IMR-90 (cell line): ENCODE measurements around the gene PUM2. TPM values are rescaled to one million over a fixed set of nuclear protein-coding genes. Genes with fewer than 3 reads are reported as not detected.
A peak's percentile ranks its signal among the peaks of the same experiment; 100 is the strongest.

Source experiments
- ATAC-seq: fragments of 200-7000 bp; cut with Tn5 transposase; 2 replicates; pipeline ENCODE4 v1.9.1; 2020; ENCODE audit warnings: low read depth, mild to moderate bottlenecking, moderate library complexity
- BruUV-seq: library from RNA; stranded (reverse); fragments of 400-500 nt; replicated peaks from 2 replicates; lab custom pipeline; 2021; lab: Mats Ljungman, UMichigan
- CTCF ChIA-PET: fragments of 300-600 bp; formaldehyde crosslinking; extraction: SDS; loops from one replicate; lab custom pipeline; 2021; ENCODE audit warnings: antibody characterized with exemption; lab: Yijun Ruan, JAX
- POLR2A ChIA-PET: fragments of 300-600 bp; sonication (Branson Sonifier 250); formaldehyde crosslinking; loops from one replicate; lab custom pipeline; 2022; ENCODE audit warnings: antibody characterized with exemption; ENCODE audit not compliant: unreplicated experiment; lab: Charles Lee
- DNase-seq: peaks from one replicate; pipeline ENCODE4 v3.0.0; 2013
- H2AFZ ChIP-seq: replicated peaks from 2 replicates; pipeline ENCODE3; 2013; ENCODE audit warnings: low read length, mild to moderate bottlenecking; ENCODE audit not compliant: poor library complexity
- H2AK5ac ChIP-seq: 2 replicates; pipeline ENCODE4 v1.6.1; 2013; ENCODE audit warnings: low read depth, low read length, inconsistent platforms
- H2AK9ac ChIP-seq: replicated peaks from 2 replicates; pipeline ENCODE3; 2013; ENCODE audit warnings: mild to moderate bottlenecking, low read depth, low read length, moderate library complexity; ENCODE audit not compliant: poor library complexity
- H2BK120ac ChIP-seq: 2 replicates; pipeline ENCODE4 v1.6.1; 2013; ENCODE audit warnings: low read depth, low read length, inconsistent platforms
- H2BK15ac ChIP-seq: 3 replicates; pipeline ENCODE4 v1.6.1; 2013; ENCODE audit warnings: low read depth, low read length, inconsistent platforms
- H2BK20ac ChIP-seq: 2 replicates; pipeline ENCODE4 v1.6.1; 2013; ENCODE audit warnings: low read depth, mild to moderate bottlenecking, inconsistent platforms, low read length, moderate library complexity
- H2BK5ac ChIP-seq: 2 replicates; pipeline ENCODE4 v1.6.1; 2013; ENCODE audit warnings: mild to moderate bottlenecking, low read depth, low read length, inconsistent platforms; ENCODE audit not compliant: poor library complexity, severe bottlenecking
- H3K14ac ChIP-seq: replicated peaks from 2 replicates; pipeline ENCODE4 v1.6.1; 2013; ENCODE audit warnings: low read depth, low read length, inconsistent platforms
- H3K18ac ChIP-seq: 2 replicates; pipeline ENCODE4 v1.6.1; 2013; ENCODE audit warnings: low read depth, low read length, control low read depth
- H3K23ac ChIP-seq: 2 replicates; pipeline ENCODE4 v1.6.1; 2013; ENCODE audit warnings: low read depth, low read length, inconsistent platforms
- H3K27ac ChIP-seq: 2 replicates; pipeline ENCODE4 v1.5.1; 2013; ENCODE audit warnings: mild to moderate bottlenecking, control low read depth, low read length; ENCODE audit not compliant: insufficient read depth
- H3K27me3 ChIP-seq: 2 replicates; pipeline ENCODE4 v1.6.1; 2013; ENCODE audit warnings: low read length; ENCODE audit not compliant: control insufficient read depth, insufficient read depth
- H3K36me3 ChIP-seq: 2 replicates; pipeline ENCODE4 v1.6.1; 2013; ENCODE audit warnings: low read length, mixed read lengths; ENCODE audit not compliant: control insufficient read depth, insufficient read depth
- H3K4ac ChIP-seq: 2 replicates; pipeline ENCODE4 v1.6.1; 2013; ENCODE audit warnings: low read depth, low read length, inconsistent platforms
- H3K4me1 ChIP-seq: 2 replicates; pipeline ENCODE4 v1.6.1; 2013; ENCODE audit warnings: low read length, mixed read lengths; ENCODE audit not compliant: control insufficient read depth, insufficient read depth
- H3K4me2 ChIP-seq: 2 replicates; pipeline ENCODE4 v1.6.1; 2013; ENCODE audit warnings: low read depth, mild to moderate bottlenecking, control low read depth, low read length, moderate library complexity
- H3K4me3 ChIP-seq: 2 replicates; pipeline ENCODE4 v1.5.1; 2013; ENCODE audit warnings: low read depth, mild to moderate bottlenecking, control low read depth, low read length, moderate library complexity; ENCODE audit not compliant: insufficient read depth
- H3K56ac ChIP-seq: 2 replicates; pipeline ENCODE4 v1.6.1; 2013; ENCODE audit warnings: low read length, inconsistent platforms; ENCODE audit not compliant: insufficient read depth; ENCODE audit errors: extremely low read depth
- H3K79me1 ChIP-seq, 2 experiments: 2 replicates each; pipeline ENCODE4 v1.6.1; 2013; ENCODE audit warnings: low read length in 2 of 2, inconsistent platforms in 1 of 2, low read depth in 1 of 2
- H3K9ac ChIP-seq: 2 replicates; pipeline ENCODE4 v1.6.1; 2013; ENCODE audit warnings: low read depth, low read length, control low read depth
- H3K9me1 ChIP-seq: 2 replicates; pipeline ENCODE4 v1.6.1; 2013; ENCODE audit warnings: low read length, inconsistent platforms; ENCODE audit not compliant: insufficient read depth
- H3K9me3 ChIP-seq: 2 replicates; pipeline ENCODE4 v1.6.1; 2013; ENCODE audit warnings: low read length; ENCODE audit not compliant: control insufficient read depth, insufficient read depth
- H4K20me1 ChIP-seq: 2 replicates; pipeline ENCODE4 v1.6.1; 2013; ENCODE audit warnings: low read length, inconsistent platforms; ENCODE audit not compliant: insufficient read depth
- H4K5ac ChIP-seq: 2 replicates; pipeline ENCODE4 v1.6.1; 2013; ENCODE audit warnings: mild to moderate bottlenecking, low read depth, low read length, control low read depth
- H4K8ac ChIP-seq, 2 experiments: 2 replicates each; pipeline ENCODE4 v1.6.1; 2013; ENCODE audit warnings: low read depth in 2 of 2, low read length in 2 of 2, control low read depth in 1 of 2, inconsistent platforms in 1 of 2
- H4K91ac ChIP-seq: 2 replicates; pipeline ENCODE4 v1.6.1; 2013; ENCODE audit warnings: low read depth, low read length, inconsistent platforms; ENCODE audit not compliant: insufficient read depth
- ELK1 ChIP-seq: fragments of 150-350 bp; IDR thresholded peaks from 2 replicates; pipeline ENCODE4 v1.6.1; 2016; ENCODE audit warnings: low read depth, mild to moderate bottlenecking, low read length, moderate library complexity, borderline replicate concordance
- FOS ChIP-seq: fragments of 150-350 bp; IDR thresholded peaks from 2 replicates; pipeline ENCODE4 v1.6.1; 2016; ENCODE audit warnings: low read depth, low read length
- MAFK ChIP-seq: IDR thresholded peaks from 2 replicates; pipeline ENCODE4 v1.6.1; 2012; ENCODE audit warnings: low read depth, low read length, improper control_type of control experiment
- MAZ ChIP-seq: IDR thresholded peaks from 2 replicates; pipeline ENCODE4 v1.6.1; 2012; ENCODE audit warnings: low read depth, mild to moderate bottlenecking, low read length, improper control_type of control experiment, moderate library complexity, borderline replicate concordance
- NFE2L2 ChIP-seq: fragments of 150-350 bp; IDR thresholded peaks from 2 replicates; pipeline ENCODE4 v1.6.1; 2016; ENCODE audit warnings: low read depth, mild to moderate bottlenecking, low read length
- POLR2A ChIP-seq: IDR thresholded peaks from 2 replicates; pipeline ENCODE4 v1.6.1; 2012; ENCODE audit warnings: mild to moderate bottlenecking, low read depth, low read length
- RAD21 ChIP-seq: IDR thresholded peaks from 2 replicates; pipeline ENCODE4 v1.6.1; 2012; ENCODE audit warnings: low read length, improper control_type of control experiment
- RCOR1 ChIP-seq: IDR thresholded peaks from 2 replicates; pipeline ENCODE4 v1.6.1; 2012; ENCODE audit warnings: mild to moderate bottlenecking, low read length, improper control_type of control experiment; ENCODE audit not compliant: insufficient replicate concordance
- SMC3 ChIP-seq: fragments of 150-350 bp; IDR thresholded peaks from 2 replicates; pipeline ENCODE4 v1.6.1; 2016; ENCODE audit warnings: low read depth, mild to moderate bottlenecking, antibody characterized with exemption, low read length, moderate library complexity
- WGBS, 2 experiments: methylation state at CpG; one replicate each; pipeline versions ENCODE4 v1.1.5 to v1.1.7; 2013; ENCODE audit warnings: missing lambda C conversion rate in 2 of 2; ENCODE audit not compliant: insufficient read length in 1 of 2; ENCODE audit errors: extremely low coverage in 2 of 2; 5-methylcytosine and 5-hydroxymethylcytosine counted together
- dilution Hi-C: fragments of 300-500 bp; cut with HindIII; formaldehyde crosslinking; loops from one replicate; pipeline ENCODE4 v1.14.3; 2018; ENCODE audit warnings: low sequenced_read_pairs; ENCODE audit not compliant: unreplicated experiment
- in situ Hi-C: fragments of 300-500 bp; cut with MboI; formaldehyde crosslinking; loops from 3 replicates; pipeline ENCODE4 v1.14.3; 2019; ENCODE audit warnings: low sequenced_read_pairs, inconsistent platforms, mixed read lengths
- intact Hi-C: fragments of 100-400 bp; cut with micrococcal nuclease; formaldehyde crosslinking; loops from 2 replicates; pipeline ENCODE4 v1.10.0; 2022
- polyA plus RNA-seq, 3 experiments: library from polyadenylated mRNA; depleted of rRNA; stranded (reverse); fragments of >200 nt; gene quantifications; 2 replicates each; pipeline ENCODE4 v1.2.3, GENCODE V29; 2012; ENCODE audit warnings: low replicate concordance in 1 of 3
- total RNA-seq: library from RNA; depleted of rRNA; stranded (reverse); fragments of >200 nt; gene quantifications from 2 replicates; pipeline ENCODE4 v1.2.3, GENCODE V29; 2012
- TF ChIP-seq, protein P1 (sequence below): fragments of 150-350 bp; IDR thresholded peaks from 2 replicates; pipeline ENCODE4 v1.6.1; 2017; ENCODE audit warnings: mild to moderate bottlenecking, antibody characterized with exemption, low read length, low read depth
- TF ChIP-seq, protein P2 (sequence below): conservative IDR thresholded peaks from 2 replicates; pipeline ENCODE4 v1.5.1; 2012; ENCODE audit warnings: mild to moderate bottlenecking, low read depth, low read length, improper control_type of control experiment

The PUM2 gene
- total and polyA plus RNA-seq, 2 of the 4 experiments (the other 2 are of a cell fraction), result 18.8 to 38.4 TPM

DNA sequence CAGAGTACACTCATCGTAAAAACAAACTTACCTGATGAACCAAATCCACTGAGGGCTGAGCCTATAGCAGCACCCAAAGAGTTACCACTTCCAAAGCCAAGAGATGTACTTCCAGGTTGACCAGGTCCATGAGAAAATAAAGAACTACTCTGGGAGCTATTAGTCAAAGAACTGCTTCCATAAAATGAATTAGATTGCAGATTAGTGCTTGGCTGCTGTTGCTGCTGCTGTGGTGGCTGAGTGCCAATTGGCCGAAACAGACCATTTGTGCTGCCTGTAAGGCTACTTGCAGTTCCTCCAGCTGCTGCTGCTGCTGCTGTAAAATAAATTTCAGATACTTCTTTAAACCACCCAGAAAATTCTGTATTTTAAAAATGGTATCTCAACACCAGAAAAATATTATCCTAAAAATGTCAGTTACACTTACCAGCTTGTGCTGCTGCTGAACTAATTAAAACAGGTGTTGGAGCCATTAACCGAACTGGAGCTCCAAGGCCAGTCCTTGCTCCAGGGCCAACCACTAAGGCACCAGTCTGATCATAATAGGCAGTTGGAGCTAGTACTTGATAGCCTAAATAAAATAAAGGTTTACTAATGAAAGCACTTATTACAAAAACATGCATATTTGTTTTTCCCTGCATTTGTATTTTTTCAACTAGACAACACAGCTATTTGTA is 67.6 kb downstream of the PUM2 start:
- CTCF ChIA-PET, result interaction anchor here (1.7 kb wide), 1 partner anchor 9 kb away, joined by 11 read pairs; no protein-coding TSS in a partner anchor

More for the DNA sequence above, 67.6 kb downstream of the PUM2 start:
- no peaks in the 10 kb centered on the region for H4K20me1 ChIP-seq
- H3K56ac ChIP-seq, result no peak overlapping the region
- H2BK5ac ChIP-seq, result no peak overlapping the region
- H3K4me3 ChIP-seq, result no peak overlapping the region
- no peak overlapping the region for H2AK9ac ChIP-seq
- no peak overlapping the region for H3K4me2 ChIP-seq
- H4K91ac ChIP-seq, result no peak overlapping the region
- WGBS, 2 experiments, result no CpG with 5 or more reads among the region's 3 CpGs
- intact Hi-C loops (loop anchor here (2.0 kb wide), 1 partner anchor 34 kb away; no protein-coding TSS in a partner anchor), in situ Hi-C loops (no loop called here), dilution Hi-C loops (no loop called here)
- H3K27me3 ChIP-seq, result no peaks in the 10 kb centered on the region
- no peak overlapping the region for H2BK20ac ChIP-seq
- H3K4me1 ChIP-seq, result no peaks in the 10 kb centered on the region
- BruUV-seq, result no TSS peak
- TF ChIP-seq FOS (no peak), MAZ (no peak), SMC3 (no peak), RAD21 (no peak), NFE2L2 (no peak), ELK1 (no peak), RCOR1 (no peak), POLR2A (no peak), MAFK (no peak)
- TF ChIP-seq, protein P1, sequence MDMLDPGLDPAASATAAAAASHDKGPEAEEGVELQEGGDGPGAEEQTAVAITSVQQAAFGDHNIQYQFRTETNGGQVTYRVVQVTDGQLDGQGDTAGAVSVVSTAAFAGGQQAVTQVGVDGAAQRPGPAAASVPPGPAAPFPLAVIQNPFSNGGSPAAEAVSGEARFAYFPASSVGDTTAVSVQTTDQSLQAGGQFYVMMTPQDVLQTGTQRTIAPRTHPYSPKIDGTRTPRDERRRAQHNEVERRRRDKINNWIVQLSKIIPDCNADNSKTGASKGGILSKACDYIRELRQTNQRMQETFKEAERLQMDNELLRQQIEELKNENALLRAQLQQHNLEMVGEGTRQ, result no peak
- TF ChIP-seq, protein P2, sequence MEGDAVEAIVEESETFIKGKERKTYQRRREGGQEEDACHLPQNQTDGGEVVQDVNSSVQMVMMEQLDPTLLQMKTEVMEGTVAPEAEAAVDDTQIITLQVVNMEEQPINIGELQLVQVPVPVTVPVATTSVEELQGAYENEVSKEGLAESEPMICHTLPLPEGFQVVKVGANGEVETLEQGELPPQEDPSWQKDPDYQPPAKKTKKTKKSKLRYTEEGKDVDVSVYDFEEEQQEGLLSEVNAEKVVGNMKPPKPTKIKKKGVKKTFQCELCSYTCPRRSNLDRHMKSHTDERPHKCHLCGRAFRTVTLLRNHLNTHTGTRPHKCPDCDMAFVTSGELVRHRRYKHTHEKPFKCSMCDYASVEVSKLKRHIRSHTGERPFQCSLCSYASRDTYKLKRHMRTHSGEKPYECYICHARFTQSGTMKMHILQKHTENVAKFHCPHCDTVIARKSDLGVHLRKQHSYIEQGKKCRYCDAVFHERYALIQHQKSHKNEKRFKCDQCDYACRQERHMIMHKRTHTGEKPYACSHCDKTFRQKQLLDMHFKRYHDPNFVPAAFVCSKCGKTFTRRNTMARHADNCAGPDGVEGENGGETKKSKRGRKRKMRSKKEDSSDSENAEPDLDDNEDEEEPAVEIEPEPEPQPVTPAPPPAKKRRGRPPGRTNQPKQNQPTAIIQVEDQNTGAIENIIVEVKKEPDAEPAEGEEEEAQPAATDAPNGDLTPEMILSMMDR, result no peak
- ATAC-seq (no peak), DNase-seq (peak; percentile 33)
- no peak overlapping the region for H4K8ac ChIP-seq
- H3K18ac ChIP-seq, result no peak overlapping the region
- peaks cover 11% of the 10 kb centered on the region for H3K36me3 ChIP-seq
- no peak overlapping the region for H3K9ac ChIP-seq
- no peak overlapping the region for H3K4ac ChIP-seq
- H2AFZ ChIP-seq, result no peak overlapping the region
- no peak overlapping the region for H3K14ac ChIP-seq
- POLR2A ChIA-PET, result no interaction called here
- no peak overlapping the region for H2AK5ac ChIP-seq
- H4K5ac ChIP-seq, result no peak overlapping the region
- peaks cover 33 to 51% of the 10 kb centered on the region in 2 experiments for H3K79me1 ChIP-seq
- no peaks in the 10 kb centered on the region for H3K9me1 ChIP-seq
- H3K23ac ChIP-seq, result no peak overlapping the region
- H2BK120ac ChIP-seq, result no peak overlapping the region
- no peak overlapping the region for H3K27ac ChIP-seq
- no peaks in the 10 kb centered on the region for H3K9me3 ChIP-seq
- no peak overlapping the region for H2BK15ac ChIP-seq
